ENCODE results near the gene KIF26B. TPM values are rescaled to one million over a fixed set of nuclear protein-coding genes. Genes with fewer than 3 reads are reported as not detected.
A peak's percentile ranks its signal among the peaks of the same experiment; 100 is the strongest.

Gene KIF26B
- total RNA-seq, 1 donor from 2014 or later: 3.8 TPM

GRCh38 chr1:245578771-245579170 lies 424.0 kb downstream of the KIF26B start:
- intact Hi-C loops (cut with DNase I): no loop called here
- DNase-seq (ENCODE audit: missing footprints) (no peak), ATAC-seq (no peak)

GRCh38 chr1:245579881-245580280 lies 425.1 kb downstream of the KIF26B start:
- intact Hi-C loops (cut with DNase I): no loop called here
- no peak for DNase-seq (ENCODE audit: missing footprints)
- ATAC-seq: no peak

- intact Hi-C loops (cut with DNase I): no loop called here
- DNase-seq (ENCODE audit: missing footprints): no peak
- no peak for ATAC-seq
These were observed 425.9 kb downstream of the KIF26B start for GRCh38 chr1:245580651-245581050.

GRCh38 chr1:245582026-245582425 lies 427.2 kb downstream of the KIF26B start:
- DNase-seq (ENCODE audit: missing footprints) (no peak), ATAC-seq (no peak)
- intact Hi-C loops (cut with DNase I): no loop called here

- ATAC-seq (no peak), DNase-seq (ENCODE audit: missing footprints) (no peak)
- intact Hi-C loops (cut with DNase I): no loop called here
These were observed 428.3 kb downstream of the KIF26B start for GRCh38 chr1:245583081-245583480.

- DNase-seq (ENCODE audit: missing footprints) (no peak), ATAC-seq (peak; percentile 50)
- intact Hi-C loops (cut with DNase I): no loop called here
These were observed 429.0 kb downstream of the KIF26B start for GRCh38 chr1:245583575-245584330.

- intact Hi-C loops (cut with DNase I): no loop called here
- ATAC-seq (no peak), DNase-seq (ENCODE audit: missing footprints) (no peak)
These were observed 430.6 kb downstream of the KIF26B start for GRCh38 chr1:245585252-245585959.

GRCh38 chr1:245587435-245588115 lies 432.8 kb downstream of the KIF26B start:
- no peak for DNase-seq (ENCODE audit: missing footprints)
- no peak for ATAC-seq
- intact Hi-C loops (cut with DNase I): no loop called here

GRCh38 chr1:245588116-245588639 lies 433.4 kb downstream of the KIF26B start:
- DNase-seq (ENCODE audit: missing footprints): no peak
- intact Hi-C loops (cut with DNase I): no loop called here
- no peak for ATAC-seq

GRCh38 chr1:245589316-245589715 lies 434.5 kb downstream of the KIF26B start:
- ATAC-seq (no peak), DNase-seq (ENCODE audit: missing footprints) (no peak)
- intact Hi-C loops (cut with DNase I): no loop called here

GRCh38 chr1:245589906-245590305 lies 435.1 kb downstream of the KIF26B start:
- intact Hi-C loops (cut with DNase I): loop anchor here (10.0 kb wide), 1 partner anchor 205 kb away; no protein-coding TSS in a partner anchor
- DNase-seq (ENCODE audit: missing footprints) (no peak), ATAC-seq (no peak)

GRCh38 chr1:245590726-245591125 lies 435.9 kb downstream of the KIF26B start:
- intact Hi-C loops (cut with DNase I): loop anchor here (10.0 kb wide), 1 partner anchor 204 kb away; no protein-coding TSS in a partner anchor
- DNase-seq (ENCODE audit: missing footprints): no peak
- ATAC-seq: no peak

GRCh38 chr1:245591346-245592188 lies 436.8 kb downstream of the KIF26B start:
- intact Hi-C loops (cut with DNase I): loop anchor here (10.0 kb wide), 1 partner anchor 203 kb away; no protein-coding TSS in a partner anchor
- no peak for ATAC-seq
- no peak for DNase-seq (ENCODE audit: missing footprints)

GRCh38 chr1:245592189-245592460 lies 437.3 kb downstream of the KIF26B start:
- intact Hi-C loops (cut with DNase I): loop anchor here (10.0 kb wide), 1 partner anchor 203 kb away; no protein-coding TSS in a partner anchor
- no peak for ATAC-seq

GRCh38 chr1:245598524-245599305 lies 443.9 kb downstream of the KIF26B start:
- ATAC-seq (peak; percentile 92), DNase-seq (ENCODE audit: missing footprints) (peak; percentile 70)
- intact Hi-C loops (cut with DNase I): loop anchor here (10.0 kb wide), 1 partner anchor 196 kb away; no protein-coding TSS in a partner anchor

More at GRCh38 chr1:245592189-245592460, 437.3 kb downstream of the KIF26B start:
- DNase-seq (ENCODE audit: missing footprints): no peak

GRCh38 chr1:245599371-245600174 lies 444.8 kb downstream of the KIF26B start:
- intact Hi-C loops (cut with DNase I): loop anchor here (10.0 kb wide), 1 partner anchor 195 kb away; no protein-coding TSS in a partner anchor
- ATAC-seq: peak; percentile 86

GRCh38 chr1:245600658-245601057 lies 445.9 kb downstream of the KIF26B start:
- intact Hi-C loops (cut with DNase I): no loop called here
- ATAC-seq: no peak

More at GRCh38 chr1:245599371-245600174, 444.8 kb downstream of the KIF26B start:
- no peak for DNase-seq (ENCODE audit: missing footprints)

More at GRCh38 chr1:245600658-245601057, 445.9 kb downstream of the KIF26B start:
- DNase-seq (ENCODE audit: missing footprints): no peak

Data from Right ventricle myocardium inferior (tissue), 1 donor.